NCI-H1694 treated with DMSO at 0.1 percent for 48 hours (cell line): Measurements from ENCODE around the gene DNA2.
A peak's percentile ranks its signal among the peaks of the same experiment; 100 is the strongest.
"Not testable (repeated sequence)": the region's sequence is repeated elsewhere in the genome, so short reads cannot be mapped to it uniquely, and the experiment has no call there.

Experiments
- DNase-seq: peaks from one replicate; lab custom pipeline; 2025; lab: John Stamatoyannopoulos, UW

Gene DNA2

GRCh38 chr10:68471586-68472408, at the start of gene DNA2:
TSS of gene DNA2 (minus strand) at chr10:68471973. CDS start at chr10:68471864, 109 bp downstream.
- peak; percentile 57 for DNase-seq

- not testable (repeated sequence) for DNase-seq
Measured at GRCh38 chr10:68518609-68519008, 46.8 kb upstream of the DNA2 start.

- DNase-seq = no peak
Measured at GRCh38 chr10:68517188-68517587, 45.4 kb upstream of the DNA2 start.

GRCh38 chr10:68516766-68517165, 45.0 kb upstream of the DNA2 start:
- no peak for DNase-seq

- not testable (repeated sequence) for DNase-seq
Measured at GRCh38 chr10:68516216-68516615, 44.4 kb upstream of the DNA2 start.

- no peak for DNase-seq
Measured at GRCh38 chr10:68508090-68508489, 36.3 kb upstream of the DNA2 start.

GRCh38 chr10:68506411-68506810, 34.6 kb upstream of the DNA2 start:
- no peak for DNase-seq

- DNase-seq = no peak
Measured at GRCh38 chr10:68502846-68503245, 31.1 kb upstream of the DNA2 start.

- no peak for DNase-seq
Measured at GRCh38 chr10:68501691-68502090, 29.9 kb upstream of the DNA2 start.

- no peak for DNase-seq
Measured at GRCh38 chr10:68499544-68499943, 27.8 kb upstream of the DNA2 start.

GRCh38 chr10:68496072-68496471, 24.3 kb upstream of the DNA2 start:
- DNase-seq = no peak

- DNase-seq = no peak
Measured at GRCh38 chr10:68492118-68492517, 20.3 kb upstream of the DNA2 start.

- DNase-seq = no peak
Measured at GRCh38 chr10:68489919-68490318, 18.1 kb upstream of the DNA2 start.

- no peak for DNase-seq
Measured at GRCh38 chr10:68474021-68474420, 2.2 kb upstream of the DNA2 start.

- DNase-seq = no peak
Measured at GRCh38 chr10:68471063-68471585, 649 bp downstream of the DNA2 start.

GRCh38 chr10:68470300-68470699, 1.5 kb downstream of the DNA2 start:
- DNase-seq = no peak

- DNase-seq = no peak
Measured at GRCh38 chr10:68469838-68470237, 1.9 kb downstream of the DNA2 start.

GRCh38 chr10:68464729-68465128, 7.0 kb downstream of the DNA2 start:
- DNase-seq = not testable (repeated sequence)

- DNase-seq = no peak
Measured at GRCh38 chr10:68463365-68464093, 8.2 kb downstream of the DNA2 start.

- DNase-seq = no peak
Measured at GRCh38 chr10:68462536-68462935, 9.2 kb downstream of the DNA2 start.

GRCh38 chr10:68461032-68461431, 10.7 kb downstream of the DNA2 start:
- DNase-seq = no peak

- DNase-seq = not testable (repeated sequence)
Measured at GRCh38 chr10:68449698-68450097, 22.1 kb downstream of the DNA2 start.

- no peak for DNase-seq
Measured at GRCh38 chr10:68446179-68446578, 25.6 kb downstream of the DNA2 start.
